Naive B cell (primary cell): Measurements from ENCODE around the gene FABP1. TPM values are rescaled to one million over a fixed set of nuclear protein-coding genes. Genes with fewer than 3 reads are reported as not detected.

ENCODE experiments used
- ATAC-seq, 2 donors: fragments of 150-1000 bp; cut with Tn5 transposase; 2 replicates each; pipeline ENCODE4 v1.10.0; 2021; ENCODE audit warnings: low read depth in 2 of 2, mild to moderate bottlenecking in 2 of 2, moderate library complexity in 2 of 2
- DNase-seq: peaks from one replicate; pipeline ENCODE4 v3.0.0; 2022
- H3K27ac Mint-ChIP-seq, 6 donors: one replicate each; pipeline ENCODE4 v1.8.0; 2020 to 2022; ENCODE audit warnings: mild to moderate bottlenecking in 6 of 6, mixed read lengths in 6 of 6, moderate library complexity in 5 of 6, inconsistent platforms in 2 of 6
- H3K27me3 Mint-ChIP-seq, 3 donors: one replicate each; pipeline ENCODE4 v1.8.0; 2021 to 2022; ENCODE audit warnings: mixed read lengths in 3 of 3, mild to moderate bottlenecking in 1 of 3
- H3K36me3 Mint-ChIP-seq, 2 donors: one replicate each; pipeline ENCODE4 v1.8.0; 2020 to 2022; ENCODE audit warnings: mixed read lengths in 2 of 2, inconsistent platforms in 1 of 2, mild to moderate bottlenecking in 1 of 2
- H3K4me1 Mint-ChIP-seq, 3 donors: one replicate each; pipeline ENCODE4 v1.8.0; 2020 to 2022; ENCODE audit warnings: mixed read lengths in 3 of 3, inconsistent platforms in 1 of 3, mild to moderate bottlenecking in 1 of 3, moderate library complexity in 1 of 3
- H3K4me3 Mint-ChIP-seq, 8 donors: one replicate each; pipeline ENCODE4 v1.8.0; 2020 to 2022; ENCODE audit warnings: mild to moderate bottlenecking in 8 of 8, mixed read lengths in 8 of 8, moderate library complexity in 8 of 8, inconsistent platforms in 2 of 8
- H3K9me3 Mint-ChIP-seq, 7 donors: one replicate each; pipeline ENCODE4 v1.8.0; 2020 to 2022; ENCODE audit warnings: mixed read lengths in 7 of 7, mild to moderate bottlenecking in 5 of 7, inconsistent platforms in 2 of 7, moderate library complexity in 1 of 7
- polyA plus RNA-seq, 6 donors: library from polyadenylated mRNA; unstranded; fragments of 300-500 nt; fragmentation: Illumina TruSeq; gene quantifications; one replicate each; pipeline ENCODE4 v1.2.3, GENCODE V29; 2021; ENCODE audit warnings: low read depth in 6 of 6

Gene FABP1
- polyA plus RNA-seq, 6 donors from 2014 or later = not detected

GRCh38 chr2:88096708-88097107 is 31.2 kb downstream of the FABP1 start:
- H3K4me3 Mint-ChIP-seq = no peak overlapping the region
- H3K36me3 Mint-ChIP-seq = no peaks in the 10 kb centered on the region
- H3K4me1 Mint-ChIP-seq = peaks cover 0 to 6% (median 3%) of the 10 kb centered on the region in 3 donors
- H3K27ac Mint-ChIP-seq = no peak overlapping the region
- peaks cover 0 to 7% (median 0%) of the 10 kb centered on the region in 3 donors for H3K27me3 Mint-ChIP-seq
- DNase-seq (no peak), ATAC-seq (no peak)
- H3K9me3 Mint-ChIP-seq = peaks cover 0 to 2% (median 0%) of the 10 kb centered on the region in 7 donors

GRCh38 chr2:88095022-88095421 is 32.8 kb downstream of the FABP1 start:
- no peaks in the 10 kb centered on the region for H3K36me3 Mint-ChIP-seq
- ATAC-seq (no peak), DNase-seq (no peak)
- peaks cover 13 to 23% (median 20%) of the 10 kb centered on the region in 3 donors for H3K4me1 Mint-ChIP-seq
- H3K27me3 Mint-ChIP-seq = no peaks in the 10 kb centered on the region
- no peak overlapping the region for H3K27ac Mint-ChIP-seq
- H3K4me3 Mint-ChIP-seq = no peak overlapping the region
- peaks cover 0 to 2% (median 0%) of the 10 kb centered on the region in 7 donors for H3K9me3 Mint-ChIP-seq

GRCh38 chr2:88092773-88093172 is 35.1 kb downstream of the FABP1 start:
- DNase-seq (no peak), ATAC-seq (no peak)
- H3K4me1 Mint-ChIP-seq = peaks cover 13 to 28% (median 23%) of the 10 kb centered on the region in 3 donors
- H3K27me3 Mint-ChIP-seq = no peaks in the 10 kb centered on the region
- no peak overlapping the region for H3K27ac Mint-ChIP-seq
- peak overlapping the region in 1 of 8 donors; percentile 25 for H3K4me3 Mint-ChIP-seq
- H3K9me3 Mint-ChIP-seq = no peaks in the 10 kb centered on the region
- H3K36me3 Mint-ChIP-seq = no peaks in the 10 kb centered on the region

GRCh38 chr2:88091943-88092342 is 35.9 kb downstream of the FABP1 start:
- H3K27ac Mint-ChIP-seq = no peak overlapping the region
- DNase-seq (peak; percentile 6), ATAC-seq (peak; percentile 70 to 84)

GRCh38 chr2:88090446-88091283 is 37.2 kb downstream of the FABP1 start:
- Mint-ChIP-seq H3K36me3 (no peaks in the 10 kb centered on the region), H3K27ac (peak overlapping the region; percentile 18 to 94 (median 60)), H3K27me3 (no peaks in the 10 kb centered on the region), H3K4me3 (peak overlapping the region in 7 of 8 donors; percentile 7 to 60 (median 39)), H3K9me3 (no peaks in the 10 kb centered on the region), H3K4me1 (peaks cover 13 to 28% (median 23%) of the 10 kb centered on the region in 3 donors)
- DNase-seq (no peak), ATAC-seq (peak in 1 of 2 donors; percentile 52)

More at GRCh38 chr2:88091943-88092342, 35.9 kb downstream of the FABP1 start:
- H3K36me3 Mint-ChIP-seq = no peaks in the 10 kb centered on the region
- peaks cover 13 to 28% (median 23%) of the 10 kb centered on the region in 3 donors for H3K4me1 Mint-ChIP-seq
- H3K27me3 Mint-ChIP-seq = no peaks in the 10 kb centered on the region
- H3K9me3 Mint-ChIP-seq = no peaks in the 10 kb centered on the region
- H3K4me3 Mint-ChIP-seq = no peak overlapping the region

- Mint-ChIP-seq H3K27me3 (no peaks in the 10 kb centered on the region), H3K36me3 (no peaks in the 10 kb centered on the region), H3K4me3 (peak overlapping the region in 1 of 8 donors; percentile 20), H3K4me1 (peaks cover 13 to 28% (median 23%) of the 10 kb centered on the region in 3 donors), H3K27ac (no peak overlapping the region), H3K9me3 (no peaks in the 10 kb centered on the region)
- no peak for ATAC-seq
- no peak for DNase-seq
These were observed 38.9 kb downstream of the FABP1 start for GRCh38 chr2:88088999-88089398.

- Mint-ChIP-seq H3K27ac (peak overlapping the region in 1 of 6 donors; percentile 73), H3K36me3 (no peaks in the 10 kb centered on the region), H3K4me3 (no peak overlapping the region), H3K4me1 (peaks cover 13 to 28% (median 23%) of the 10 kb centered on the region in 3 donors), H3K27me3 (peaks cover 0 to 7% (median 7%) of the 10 kb centered on the region in 3 donors), H3K9me3 (no peaks in the 10 kb centered on the region)
- DNase-seq (no peak), ATAC-seq (no peak)
These were observed 40.1 kb downstream of the FABP1 start for GRCh38 chr2:88087763-88088162.

- Mint-ChIP-seq H3K4me1 (peaks cover 13 to 25% (median 23%) of the 10 kb centered on the region in 3 donors), H3K27me3 (peaks cover 0 to 7% (median 7%) of the 10 kb centered on the region in 3 donors), H3K27ac (no peak overlapping the region), H3K9me3 (no peaks in the 10 kb centered on the region), H3K36me3 (no peaks in the 10 kb centered on the region), H3K4me3 (peak overlapping the region in 1 of 8 donors; percentile 23)
- no peak for DNase-seq
- ATAC-seq = no peak
These were observed 40.8 kb downstream of the FABP1 start for GRCh38 chr2:88087073-88087472.

GRCh38 chr2:88086401-88086800 is 41.5 kb downstream of the FABP1 start:
- Mint-ChIP-seq H3K4me1 (peaks cover 12 to 19% (median 17%) of the 10 kb centered on the region in 3 donors), H3K36me3 (no peaks in the 10 kb centered on the region), H3K9me3 (no peaks in the 10 kb centered on the region), H3K4me3 (no peak overlapping the region), H3K27me3 (peaks cover 0 to 7% (median 7%) of the 10 kb centered on the region in 3 donors), H3K27ac (peak overlapping the region in 1 of 6 donors; percentile 82)
- ATAC-seq (no peak), DNase-seq (no peak)

- DNase-seq (no peak), ATAC-seq (no peak)
- no peak overlapping the region for H3K4me3 Mint-ChIP-seq
- H3K4me1 Mint-ChIP-seq = peaks cover 4 to 11% (median 9%) of the 10 kb centered on the region in 3 donors
- no peak overlapping the region for H3K27ac Mint-ChIP-seq
- H3K27me3 Mint-ChIP-seq = peaks cover 0 to 7% (median 7%) of the 10 kb centered on the region in 3 donors
- H3K36me3 Mint-ChIP-seq = no peaks in the 10 kb centered on the region
- no peaks in the 10 kb centered on the region for H3K9me3 Mint-ChIP-seq
These were observed 42.3 kb downstream of the FABP1 start for GRCh38 chr2:88085602-88086001.

- no peak for DNase-seq
- Mint-ChIP-seq H3K4me1 (peaks cover 0 to 6% (median 4%) of the 10 kb centered on the region in 3 donors), H3K27me3 (peaks cover 0 to 7% (median 7%) of the 10 kb centered on the region in 3 donors), H3K36me3 (no peaks in the 10 kb centered on the region), H3K9me3 (no peaks in the 10 kb centered on the region), H3K4me3 (no peak overlapping the region), H3K27ac (no peak overlapping the region)
- no peak for ATAC-seq
These were observed 42.8 kb downstream of the FABP1 start for GRCh38 chr2:88085099-88085498.

GRCh38 chr2:88082781-88083180 is 45.1 kb downstream of the FABP1 start:
- Mint-ChIP-seq H3K4me3 (no peak overlapping the region), H3K9me3 (no peaks in the 10 kb centered on the region), H3K27ac (peak overlapping the region in 1 of 6 donors; percentile 64), H3K27me3 (peaks cover 0 to 7% (median 7%) of the 10 kb centered on the region in 3 donors), H3K4me1 (no peaks in the 10 kb centered on the region), H3K36me3 (no peaks in the 10 kb centered on the region)
- DNase-seq = no peak
- no peak for ATAC-seq

- no peaks in the 10 kb centered on the region for H3K36me3 Mint-ChIP-seq
- H3K27ac Mint-ChIP-seq = no peak overlapping the region
- peaks cover 0 to 7% (median 7%) of the 10 kb centered on the region in 3 donors for H3K27me3 Mint-ChIP-seq
- DNase-seq = no peak
- H3K4me3 Mint-ChIP-seq = no peak overlapping the region
- no peaks in the 10 kb centered on the region for H3K9me3 Mint-ChIP-seq
- no peak for ATAC-seq
- H3K4me1 Mint-ChIP-seq = no peaks in the 10 kb centered on the region
These were observed 45.8 kb downstream of the FABP1 start for GRCh38 chr2:88081924-88082608.
